NT2/D1 (cell line): Measurements from ENCODE around the gene NPIPA5.
"Not testable (repeated sequence)": the region's sequence is repeated elsewhere in the genome, so short reads cannot be mapped to it uniquely, and the experiment has no call there.

ENCODE experiments used
- DNase-seq: peaks from one replicate; pipeline ENCODE4 v3.0.0-alpha.2; 2011; ENCODE audit warnings: low read depth, low spot score
- H3K27me3 ChIP-seq: 2 replicates; pipeline ENCODE4 v1.6.0; 2011; ENCODE audit warnings: mild to moderate bottlenecking; ENCODE audit not compliant: insufficient read length, insufficient read depth
- H3K36me3 ChIP-seq: 2 replicates; pipeline ENCODE4 v1.6.1; 2011; ENCODE audit warnings: mild to moderate bottlenecking, low read length, mixed read lengths; ENCODE audit not compliant: insufficient read depth, insufficient read length
- H3K4me1 ChIP-seq: 2 replicates; pipeline ENCODE4 v1.5.1; 2011; ENCODE audit not compliant: insufficient read depth, insufficient read length
- H3K4me3 ChIP-seq: 2 replicates; pipeline ENCODE4 v1.5.1; 2011; ENCODE audit warnings: low read depth; ENCODE audit not compliant: insufficient read length
- H3K9ac ChIP-seq: 2 replicates; pipeline ENCODE4 v1.6.0; 2011; ENCODE audit warnings: low read depth; ENCODE audit not compliant: insufficient read length
- H3K9me3 ChIP-seq: 2 replicates; pipeline ENCODE4 v1.5.1; 2011; ENCODE audit warnings: mild to moderate bottlenecking, low read length; ENCODE audit not compliant: insufficient read depth

The NPIPA5 gene

DNA sequence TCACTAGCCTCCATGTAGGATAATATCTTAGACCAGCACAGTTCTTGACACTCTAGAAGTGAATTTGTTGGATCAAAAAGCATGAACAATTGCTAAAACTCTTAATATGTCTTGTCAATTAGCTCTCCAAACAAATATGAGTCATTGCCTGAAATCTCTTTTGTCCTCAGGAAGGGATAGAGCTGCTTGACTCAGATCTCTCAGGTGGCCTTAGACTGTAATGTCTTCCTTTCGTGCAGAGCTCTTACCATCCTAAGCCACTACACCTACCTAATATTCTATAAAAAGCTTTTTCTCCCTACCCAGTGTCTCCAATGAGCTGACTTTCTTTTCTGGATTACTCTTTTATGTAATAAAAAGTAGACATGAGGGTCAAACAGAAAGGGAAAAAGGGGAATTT lies 63.5 kb downstream of the NPIPA5 start:
- not testable (repeated sequence) for H3K36me3 ChIP-seq, H3K4me1 ChIP-seq, H3K9me3 ChIP-seq, H3K27me3 ChIP-seq, H3K4me3 ChIP-seq, DNase-seq, H3K9ac ChIP-seq
